ENCODE results near the gene AP2A1. TPM values are rescaled to one million over a fixed set of nuclear protein-coding genes. Genes with fewer than 3 reads are reported as not detected.

Gene AP2A1
- total RNA-seq, 4 donors from 2014 or later, result 48.9 to 112 (median 57.9) TPM

- TF ChIP-seq CTCF (IDR thresholded peaks at IDR 0.05; ENCODE audit: low read depth), result no peak
Measured at GRCh38 chr19:49767381-49767780, 580 bp downstream of the AP2A1 start.

GRCh38 chr19:49767967-49768581 is 1.3 kb downstream of the AP2A1 start:
- TF ChIP-seq CTCF (IDR thresholded peaks at IDR 0.05; ENCODE audit: low read depth), result no peak

- no peak for TF ChIP-seq CTCF (IDR thresholded peaks at IDR 0.05; ENCODE audit: low read depth)
Measured at GRCh38 chr19:49770529-49770928, 3.7 kb downstream of the AP2A1 start.

- TF ChIP-seq CTCF (IDR thresholded peaks at IDR 0.05; ENCODE audit: low read depth), result no peak
Measured at GRCh38 chr19:49771674-49772139, 4.9 kb downstream of the AP2A1 start.

GRCh38 chr19:49772850-49773432 is 6.1 kb downstream of the AP2A1 start:
- TF ChIP-seq CTCF (IDR thresholded peaks at IDR 0.05; ENCODE audit: low read depth), result no peak

GRCh38 chr19:49773663-49774350 is 7.0 kb downstream of the AP2A1 start:
- TF ChIP-seq CTCF (IDR thresholded peaks at IDR 0.05; ENCODE audit: low read depth), result no peak

- no peak for TF ChIP-seq CTCF (IDR thresholded peaks at IDR 0.05; ENCODE audit: low read depth)
Measured at GRCh38 chr19:49774969-49775368, 8.2 kb downstream of the AP2A1 start.
